BLaER1 (cell line): Measurements from ENCODE around the gene MRPS18A.
A peak's percentile ranks its signal among the peaks of the same experiment; 100 is the strongest.
"Not testable (repeated sequence)": the region's sequence is repeated elsewhere in the genome, so short reads cannot be mapped to it uniquely, and the experiment has no call there.

Source experiments
- H3K27ac ChIP-seq: shearing (Covaris generic); formaldehyde crosslinking; 2 replicates; pipeline ENCODE4 v1.8.1; 2022
- H3K27me3 ChIP-seq: shearing (Covaris generic); formaldehyde crosslinking; 2 replicates; pipeline ENCODE4 v1.8.1; 2022
- H3K36me3 ChIP-seq: shearing (Covaris generic); formaldehyde crosslinking; 2 replicates; pipeline ENCODE4 v1.8.1; 2022
- H3K4me1 ChIP-seq: shearing (Covaris generic); formaldehyde crosslinking; 2 replicates; pipeline ENCODE4 v1.8.1; 2022
- H3K4me2 ChIP-seq: shearing (Covaris generic); formaldehyde crosslinking; 2 replicates; pipeline ENCODE4 v1.8.1; 2022
- H3K4me3 ChIP-seq: shearing (Covaris generic); formaldehyde crosslinking; 2 replicates; pipeline ENCODE4 v1.8.1; 2022
- H3K9ac ChIP-seq: shearing (Covaris generic); formaldehyde crosslinking; 2 replicates; pipeline ENCODE4 v1.8.1; 2022
- H3K9me3 ChIP-seq: shearing (Covaris generic); formaldehyde crosslinking; 2 replicates; pipeline ENCODE4 v1.8.1; 2022
- H4K20me1 ChIP-seq: shearing (Covaris generic); formaldehyde crosslinking; 2 replicates; pipeline ENCODE4 v1.8.1; 2022
- Cebpa-rat ChIP-seq: shearing (Covaris generic); IDR thresholded peaks from 2 replicates; pipeline ENCODE4 v1.8.1; 2022

Gene MRPS18A

GRCh38 chr6:43708860-43709653 lies 21.5 kb upstream of the MRPS18A start:
- Histone ChIP-seq H3K4me2 (no peak overlapping the region), H3K9me3 (no peaks in the 10 kb centered on the region), H3K36me3 (no peaks in the 10 kb centered on the region), H3K4me1 (peaks cover 28% of the 10 kb centered on the region), H3K4me3 (no peak overlapping the region), H4K20me1 (no peaks in the 10 kb centered on the region), H3K27me3 (no peaks in the 10 kb centered on the region), H3K9ac (no peak overlapping the region), H3K27ac (no peak overlapping the region)
- TF ChIP-seq Cebpa-rat: 0 out of 2 replicates have a peak, but pooled peaks have one; percentile 45

- no peak overlapping the region for H3K4me3 ChIP-seq
- H3K4me2 ChIP-seq: no peak overlapping the region
- H3K27me3 ChIP-seq: no peaks in the 10 kb centered on the region
- no peak overlapping the region for H3K27ac ChIP-seq
- H3K36me3 ChIP-seq: no peaks in the 10 kb centered on the region
- no peak overlapping the region for H3K9ac ChIP-seq
- no peak for TF ChIP-seq Cebpa-rat
- peaks cover 31% of the 10 kb centered on the region for H3K4me1 ChIP-seq
- H4K20me1 ChIP-seq: no peaks in the 10 kb centered on the region
- no peaks in the 10 kb centered on the region for H3K9me3 ChIP-seq
Measured at GRCh38 chr6:43707767-43708166, 20.2 kb upstream of the MRPS18A start.

GRCh38 chr6:43707269-43707668 lies 19.7 kb upstream of the MRPS18A start:
- Histone ChIP-seq H3K4me3 (no peak overlapping the region), H3K4me1 (peaks cover 35% of the 10 kb centered on the region), H4K20me1 (no peaks in the 10 kb centered on the region), H3K9ac (no peak overlapping the region), H3K4me2 (peak overlapping the region; percentile 55; the same call in 1 of the 2 replicates), H3K27ac (no peak overlapping the region), H3K27me3 (no peaks in the 10 kb centered on the region), H3K9me3 (no peaks in the 10 kb centered on the region), H3K36me3 (no peaks in the 10 kb centered on the region)
- TF ChIP-seq Cebpa-rat: no peak

GRCh38 chr6:43706788-43707187 lies 19.2 kb upstream of the MRPS18A start:
- Histone ChIP-seq H3K27me3 (no peaks in the 10 kb centered on the region), H3K4me2 (peak overlapping the region; percentile 55), H3K9ac (no peak overlapping the region), H3K9me3 (no peaks in the 10 kb centered on the region), H3K36me3 (no peaks in the 10 kb centered on the region), H3K4me3 (no peak overlapping the region), H4K20me1 (no peaks in the 10 kb centered on the region), H3K27ac (no peak overlapping the region), H3K4me1 (peaks cover 35% of the 10 kb centered on the region)
- no peak for TF ChIP-seq Cebpa-rat

DNA sequence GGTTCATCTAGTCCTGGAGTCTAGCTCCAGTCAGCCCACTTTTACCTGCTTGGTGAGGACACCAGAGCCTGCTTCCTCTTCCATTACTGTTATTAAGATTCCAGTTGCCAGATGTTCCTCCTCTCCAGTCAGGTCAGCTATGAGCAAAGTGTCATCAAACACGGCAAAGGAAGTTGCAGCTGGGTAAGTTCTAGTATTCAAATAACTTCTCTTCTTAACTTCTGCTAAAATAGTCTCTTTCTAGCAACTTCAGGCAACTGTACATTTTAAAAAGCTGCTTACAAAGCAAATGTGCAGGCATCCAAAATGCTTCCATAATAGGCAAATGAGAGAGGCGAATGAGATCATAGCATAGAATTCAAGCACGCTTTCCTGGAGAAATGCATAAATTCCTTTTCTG lies 18.4 kb upstream of the MRPS18A start:
- Histone ChIP-seq H3K4me3 (no peak overlapping the region), H3K9me3 (no peaks in the 10 kb centered on the region), H3K36me3 (no peaks in the 10 kb centered on the region), H4K20me1 (no peaks in the 10 kb centered on the region), H3K4me2 (peak overlapping the region; percentile 55), H3K27ac (no peak overlapping the region), H3K4me1 (peaks cover 35% of the 10 kb centered on the region), H3K9ac (no peak overlapping the region), H3K27me3 (no peaks in the 10 kb centered on the region)
- TF ChIP-seq Cebpa-rat: no peak

GRCh38 chr6:43703512-43704429 lies 16.2 kb upstream of the MRPS18A start:
- Histone ChIP-seq H4K20me1 (no peaks in the 10 kb centered on the region), H3K9me3 (no peaks in the 10 kb centered on the region), H3K36me3 (no peaks in the 10 kb centered on the region), H3K27ac (no peak overlapping the region), H3K4me2 (no peak overlapping the region), H3K4me3 (no peak overlapping the region), H3K4me1 (peaks cover 35% of the 10 kb centered on the region), H3K27me3 (no peaks in the 10 kb centered on the region), H3K9ac (no peak overlapping the region)
- TF ChIP-seq Cebpa-rat: no peak

GRCh38 chr6:43702534-43703440 lies 15.2 kb upstream of the MRPS18A start:
- Histone ChIP-seq H3K4me3 (no peak overlapping the region), H3K27me3 (no peaks in the 10 kb centered on the region), H3K9ac (no peak overlapping the region), H3K4me1 (peaks cover 35% of the 10 kb centered on the region), H3K27ac (no peak overlapping the region), H3K36me3 (no peaks in the 10 kb centered on the region), H4K20me1 (no peaks in the 10 kb centered on the region), H3K4me2 (peak overlapping the region; percentile 25; the same call in 1 of the 2 replicates), H3K9me3 (no peaks in the 10 kb centered on the region)
- TF ChIP-seq Cebpa-rat: no peak

- H3K27me3 ChIP-seq: no peaks in the 10 kb centered on the region
- H3K4me1 ChIP-seq: peaks cover 35% of the 10 kb centered on the region
- no peak overlapping the region for H3K9ac ChIP-seq
- no peaks in the 10 kb centered on the region for H4K20me1 ChIP-seq
- H3K36me3 ChIP-seq: no peaks in the 10 kb centered on the region
- no peak for TF ChIP-seq Cebpa-rat
- H3K9me3 ChIP-seq: no peaks in the 10 kb centered on the region
- peak overlapping the region; percentile 25; the same call in 1 of the 2 replicates for H3K4me2 ChIP-seq
- H3K4me3 ChIP-seq: no peak overlapping the region
- no peak overlapping the region for H3K27ac ChIP-seq
Measured at GRCh38 chr6:43702171-43702533, 14.6 kb upstream of the MRPS18A start.

DNA sequence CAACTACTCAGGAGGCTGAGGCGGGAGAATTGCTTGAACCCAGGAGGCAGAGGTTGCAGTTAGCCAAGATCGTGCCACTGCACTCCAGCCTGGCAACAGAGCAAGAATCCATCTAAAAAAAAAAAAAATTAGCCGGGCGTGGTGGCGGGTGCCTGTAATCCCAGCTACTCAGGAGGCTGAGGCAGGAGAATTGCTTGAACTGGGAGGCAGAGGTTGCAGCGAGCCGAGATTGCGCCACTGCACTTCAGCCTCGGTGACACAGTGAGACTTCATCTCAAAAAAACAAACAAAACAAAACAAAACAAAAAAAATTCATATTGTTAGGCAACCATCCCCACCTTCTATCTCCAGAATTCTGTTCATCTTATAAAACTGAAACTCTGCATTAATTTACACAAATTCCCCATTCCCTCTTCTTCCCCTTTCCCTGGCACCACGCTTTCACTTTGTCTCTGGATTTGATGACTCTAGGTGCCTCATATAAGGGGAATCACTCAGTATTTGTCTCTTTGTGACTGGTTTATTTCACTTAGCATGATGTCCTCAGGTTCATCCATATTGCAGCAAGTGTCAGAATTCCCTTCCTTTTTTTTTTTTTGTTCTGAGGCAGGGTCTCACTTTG lies 13.5 kb upstream of the MRPS18A start:
- H3K27me3 ChIP-seq, H3K4me2 ChIP-seq, H3K27ac ChIP-seq, H3K9me3 ChIP-seq, H4K20me1 ChIP-seq, H3K36me3 ChIP-seq, H3K4me3 ChIP-seq, H3K9ac ChIP-seq: not testable (repeated sequence)
- peaks cover 24% of the 10 kb centered on the region for H3K4me1 ChIP-seq
